ENCODE measurements around the gene CFAP57.

The CFAP57 gene

DNA sequence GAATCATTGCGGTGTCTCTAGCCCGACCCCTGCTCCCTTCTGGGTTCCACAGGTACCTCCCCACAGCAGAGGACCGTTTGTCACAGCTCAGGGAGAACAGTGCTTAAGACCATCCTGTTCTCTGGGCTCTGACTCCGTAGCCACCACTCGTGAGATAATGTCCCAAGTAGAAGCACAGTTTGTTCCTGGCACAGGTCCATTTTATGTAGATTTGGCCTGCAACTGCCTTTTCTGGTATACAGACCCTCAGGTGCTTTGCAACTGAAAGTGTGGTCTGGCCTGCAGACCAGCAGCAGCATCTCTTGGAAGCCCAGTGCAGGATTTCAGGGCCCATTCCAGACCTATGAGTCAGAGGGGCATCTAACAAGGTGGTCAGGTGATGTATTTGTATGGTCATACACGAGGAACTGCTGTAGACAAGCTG lies 69.3 kb downstream of the CFAP57 start:
- Histone ChIP-seq H3K4me3 (ENCODE audit: low read depth in 1 of 2, low read length in 2 of 2) (no peak overlapping the region), H3K4me1 (ENCODE audit: control insufficient read depth in 1 of 2, insufficient read depth in 2 of 2, low read length in 2 of 2) (peaks cover 0 to 5% of the 10 kb centered on the region in 2 donors), H3K27ac (ENCODE audit: low read length) (no peak overlapping the region), H3K9me3 (ENCODE audit: control insufficient read depth in 1 of 2, low read length in 2 of 2) (no peaks in the 10 kb centered on the region), H3K27me3 (ENCODE audit: low read depth, low read length) (no peaks in the 10 kb centered on the region), H3K36me3 (ENCODE audit: control insufficient read depth in 1 of 2, insufficient read depth in 2 of 2, low read length in 2 of 2) (no peaks in the 10 kb centered on the region)

DNA sequence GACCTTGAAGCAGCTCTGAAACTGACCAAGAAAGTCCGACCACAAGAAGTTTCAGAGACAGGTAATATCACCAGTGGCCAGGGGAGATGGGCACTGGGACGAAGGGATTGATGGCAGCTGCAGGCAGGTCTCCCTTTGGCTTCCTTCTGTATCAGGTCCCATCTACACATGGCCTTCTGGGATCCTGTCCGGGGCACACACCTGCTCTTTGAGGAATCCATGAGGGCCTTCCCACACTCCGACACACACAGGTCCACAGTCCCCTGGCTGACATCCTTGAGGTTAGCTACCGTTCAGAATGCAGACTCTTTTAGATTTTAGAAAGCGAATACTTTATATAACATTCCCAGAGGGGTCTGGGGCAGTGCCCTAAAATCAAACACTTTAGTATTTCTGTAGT lies 71.2 kb downstream of the CFAP57 start:
- Histone ChIP-seq H3K27ac (ENCODE audit: low read length) (no peak overlapping the region), H3K36me3 (ENCODE audit: control insufficient read depth in 1 of 2, insufficient read depth in 2 of 2, low read length in 2 of 2) (no peaks in the 10 kb centered on the region), H3K4me1 (ENCODE audit: control insufficient read depth in 1 of 2, insufficient read depth in 2 of 2, low read length in 2 of 2) (peaks cover 0 to under 1% of the 10 kb centered on the region in 2 donors), H3K4me3 (ENCODE audit: low read depth in 1 of 2, low read length in 2 of 2) (no peak overlapping the region), H3K9me3 (ENCODE audit: control insufficient read depth in 1 of 2, low read length in 2 of 2) (no peaks in the 10 kb centered on the region), H3K27me3 (ENCODE audit: low read depth, low read length) (no peaks in the 10 kb centered on the region)

DNA sequence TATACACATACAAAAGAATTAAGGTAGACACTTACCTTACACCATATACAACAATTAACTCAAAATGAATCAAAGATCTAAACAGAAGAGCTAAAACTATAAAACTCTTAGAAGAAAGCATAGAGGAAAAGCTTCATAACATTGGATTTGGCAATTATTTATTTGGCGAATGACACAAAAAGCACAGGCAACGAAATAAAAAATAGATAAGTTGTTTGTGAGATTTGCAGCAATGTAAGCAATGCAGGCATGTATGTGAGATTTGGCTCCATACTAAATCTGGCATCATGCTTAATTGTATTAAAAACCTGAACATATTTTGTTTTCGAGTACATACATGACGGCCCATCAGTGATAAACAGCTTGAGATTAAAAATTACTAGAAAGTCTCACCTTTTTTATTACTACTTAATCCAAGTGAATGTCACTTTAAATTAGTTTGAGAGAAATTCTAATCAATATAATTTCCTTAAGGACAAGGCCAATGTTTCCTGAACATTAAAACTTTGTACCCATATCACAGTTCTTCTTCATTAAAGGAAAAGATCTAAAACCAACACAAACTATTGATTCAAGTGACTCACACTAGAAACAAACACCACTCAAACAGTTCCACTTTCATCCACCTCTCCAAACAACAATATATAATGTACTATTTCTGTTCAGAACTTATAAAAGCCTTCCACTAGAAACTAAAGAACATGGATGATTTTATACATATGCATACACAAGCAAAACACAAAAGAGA lies 74.5 kb downstream of the CFAP57 start:
- Histone ChIP-seq H3K4me1 (ENCODE audit: control insufficient read depth in 1 of 2, insufficient read depth in 2 of 2, low read length in 2 of 2) (no peaks in the 10 kb centered on the region), H3K9me3 (ENCODE audit: control insufficient read depth in 1 of 2, low read length in 2 of 2) (no peaks in the 10 kb centered on the region), H3K36me3 (ENCODE audit: control insufficient read depth in 1 of 2, insufficient read depth in 2 of 2, low read length in 2 of 2) (no peaks in the 10 kb centered on the region), H3K27me3 (ENCODE audit: low read depth, low read length) (no peaks in the 10 kb centered on the region), H3K27ac (ENCODE audit: low read length) (no peak overlapping the region), H3K4me3 (ENCODE audit: low read depth in 1 of 2, low read length in 2 of 2) (no peak overlapping the region)

DNA sequence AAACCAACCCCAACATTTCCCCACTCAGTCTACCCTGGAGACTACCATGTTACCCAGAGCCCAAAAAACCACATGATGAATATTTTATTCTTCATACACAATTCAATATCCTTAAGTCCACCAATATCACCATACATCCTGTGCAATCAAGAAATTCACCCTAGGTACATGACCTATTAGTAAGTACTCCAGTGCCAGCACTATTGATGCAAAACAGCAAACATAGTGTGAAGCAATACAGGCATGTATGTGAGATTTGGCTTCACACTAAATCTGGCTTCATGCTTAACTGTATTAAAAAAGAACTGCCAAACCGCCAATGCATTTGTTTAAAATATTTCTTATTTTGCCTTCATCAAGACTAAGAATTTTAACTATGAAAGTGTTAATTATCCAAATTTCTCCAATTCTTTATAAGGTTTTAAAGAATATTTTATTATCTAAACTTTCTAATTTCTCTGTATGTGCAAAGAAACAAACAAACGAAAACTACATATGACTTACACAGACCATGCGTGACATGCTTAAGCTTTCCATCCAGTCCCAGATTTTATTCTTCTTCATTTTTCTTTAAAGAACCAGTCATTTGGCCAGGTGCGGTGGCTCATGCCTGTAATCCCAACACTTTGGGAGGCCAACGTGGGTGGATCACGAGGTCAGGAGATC lies 75.3 kb downstream of the CFAP57 start:
- Histone ChIP-seq H3K27ac (ENCODE audit: low read length) (no peak overlapping the region), H3K4me1 (ENCODE audit: control insufficient read depth in 1 of 2, insufficient read depth in 2 of 2, low read length in 2 of 2) (no peaks in the 10 kb centered on the region), H3K36me3 (ENCODE audit: control insufficient read depth in 1 of 2, insufficient read depth in 2 of 2, low read length in 2 of 2) (no peaks in the 10 kb centered on the region), H3K9me3 (ENCODE audit: control insufficient read depth in 1 of 2, low read length in 2 of 2) (no peaks in the 10 kb centered on the region), H3K27me3 (ENCODE audit: low read depth, low read length) (no peaks in the 10 kb centered on the region), H3K4me3 (ENCODE audit: low read depth in 1 of 2, low read length in 2 of 2) (no peak overlapping the region)

DNA sequence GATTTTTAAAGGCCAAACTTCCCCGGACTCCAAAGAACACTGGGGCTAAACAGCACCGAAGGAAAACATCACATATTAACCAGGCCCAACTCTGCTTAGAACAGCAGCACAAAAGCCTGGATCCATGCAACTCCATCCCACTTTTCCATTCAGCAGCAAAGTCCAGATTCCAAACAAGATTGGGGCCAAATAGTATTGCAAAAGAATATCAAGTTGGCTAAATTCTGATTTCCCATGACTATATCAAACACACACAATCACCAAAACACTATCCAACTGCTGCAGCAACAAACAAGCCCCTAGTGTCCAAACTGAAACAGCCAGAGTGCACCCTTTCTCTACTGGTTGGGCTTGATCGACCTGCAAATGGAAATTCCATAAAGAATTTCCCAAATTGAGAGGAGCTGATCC lies 78.2 kb downstream of the CFAP57 start:
- H3K36me3 ChIP-seq (ENCODE audit: control insufficient read depth in 1 of 2, insufficient read depth in 2 of 2, low read length in 2 of 2): no peaks in the 10 kb centered on the region
- H3K4me1 ChIP-seq (ENCODE audit: control insufficient read depth in 1 of 2, insufficient read depth in 2 of 2, low read length in 2 of 2): no peaks in the 10 kb centered on the region
- no peak overlapping the region for H3K4me3 ChIP-seq (ENCODE audit: low read depth in 1 of 2, low read length in 2 of 2)
- no peaks in the 10 kb centered on the region for H3K27me3 ChIP-seq (ENCODE audit: low read depth, low read length)
- no peak overlapping the region for H3K27ac ChIP-seq (ENCODE audit: low read length)
- H3K9me3 ChIP-seq (ENCODE audit: control insufficient read depth in 1 of 2, low read length in 2 of 2): no peaks in the 10 kb centered on the region

DNA sequence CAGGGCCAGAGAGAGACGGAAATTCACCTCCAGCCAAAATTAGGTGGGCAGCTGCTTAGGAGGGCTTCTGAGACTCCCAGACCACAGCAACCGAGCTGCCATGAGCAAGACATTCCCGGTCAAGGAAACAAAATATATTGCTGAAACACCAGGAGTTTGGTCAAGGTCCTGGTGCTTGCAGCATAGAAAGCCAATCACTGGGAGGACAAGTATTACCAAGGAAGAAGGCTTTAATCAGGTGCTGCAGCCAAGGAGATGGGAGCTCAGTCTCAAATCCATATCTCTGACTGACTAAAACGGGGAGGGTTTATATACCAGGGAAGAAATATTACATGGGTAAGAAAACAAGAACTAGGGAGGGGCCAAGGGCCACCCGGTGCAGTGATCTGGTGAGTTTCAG lies 78.9 kb downstream of the CFAP57 start:
- Histone ChIP-seq H3K4me1 (ENCODE audit: control insufficient read depth in 1 of 2, insufficient read depth in 2 of 2, low read length in 2 of 2) (no peaks in the 10 kb centered on the region), H3K4me3 (ENCODE audit: low read depth in 1 of 2, low read length in 2 of 2) (no peak overlapping the region), H3K9me3 (ENCODE audit: control insufficient read depth in 1 of 2, low read length in 2 of 2) (no peaks in the 10 kb centered on the region), H3K27ac (ENCODE audit: low read length) (no peak overlapping the region), H3K36me3 (ENCODE audit: control insufficient read depth in 1 of 2, insufficient read depth in 2 of 2, low read length in 2 of 2) (no peaks in the 10 kb centered on the region), H3K27me3 (ENCODE audit: low read depth, low read length) (no peaks in the 10 kb centered on the region)

DNA sequence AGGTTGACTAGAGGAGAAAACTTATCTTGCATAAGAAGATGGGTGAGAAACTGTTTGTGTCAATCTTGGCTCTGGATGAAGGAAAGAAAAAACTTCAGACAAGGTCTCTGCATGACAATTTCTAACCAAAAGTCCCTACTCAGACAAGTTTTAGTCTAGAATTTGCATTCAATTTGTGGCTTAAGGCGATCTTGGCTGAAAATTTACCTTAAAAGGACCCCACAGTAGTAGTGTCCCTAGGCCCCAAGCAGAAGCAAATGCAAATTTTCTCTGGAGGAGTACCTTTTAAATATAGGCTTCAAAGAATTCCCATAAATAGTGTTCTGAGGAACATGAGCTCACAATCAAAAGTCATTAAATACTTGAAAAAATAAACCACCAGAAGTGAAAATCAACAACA lies 80.1 kb downstream of the CFAP57 start:
- Histone ChIP-seq H3K4me3 (ENCODE audit: low read depth in 1 of 2, low read length in 2 of 2) (no peak overlapping the region), H3K27me3 (ENCODE audit: low read depth, low read length) (no peaks in the 10 kb centered on the region), H3K36me3 (ENCODE audit: control insufficient read depth in 1 of 2, insufficient read depth in 2 of 2, low read length in 2 of 2) (no peaks in the 10 kb centered on the region), H3K27ac (ENCODE audit: low read length) (no peak overlapping the region), H3K9me3 (ENCODE audit: control insufficient read depth in 1 of 2, low read length in 2 of 2) (no peaks in the 10 kb centered on the region), H3K4me1 (ENCODE audit: control insufficient read depth in 1 of 2, insufficient read depth in 2 of 2, low read length in 2 of 2) (no peaks in the 10 kb centered on the region)

DNA sequence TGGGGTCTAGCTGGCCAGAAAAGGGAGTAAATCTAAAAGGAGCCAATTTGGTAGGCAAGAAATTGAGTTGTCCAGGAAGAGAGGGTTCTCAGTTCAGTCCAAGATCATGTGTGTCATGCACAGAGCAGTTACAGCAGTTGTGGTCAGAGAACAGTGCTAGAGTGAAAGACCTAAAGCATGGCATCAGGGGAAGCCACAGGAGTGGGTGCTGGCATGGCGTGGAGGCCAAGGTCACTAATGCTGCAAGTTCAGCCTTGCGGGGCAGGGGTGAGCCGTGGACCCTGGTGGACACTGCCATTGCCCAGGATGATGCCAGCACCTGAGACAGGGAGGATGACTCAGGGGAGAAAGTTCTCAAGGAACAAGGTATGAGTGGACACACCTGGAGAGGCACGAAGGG lies 81.0 kb downstream of the CFAP57 start:
- Histone ChIP-seq H3K27ac (ENCODE audit: low read length) (no peak overlapping the region), H3K9me3 (ENCODE audit: control insufficient read depth in 1 of 2, low read length in 2 of 2) (no peaks in the 10 kb centered on the region), H3K4me1 (ENCODE audit: control insufficient read depth in 1 of 2, insufficient read depth in 2 of 2, low read length in 2 of 2) (no peaks in the 10 kb centered on the region), H3K4me3 (ENCODE audit: low read depth in 1 of 2, low read length in 2 of 2) (no peak overlapping the region), H3K27me3 (ENCODE audit: low read depth, low read length) (no peaks in the 10 kb centered on the region), H3K36me3 (ENCODE audit: control insufficient read depth in 1 of 2, insufficient read depth in 2 of 2, low read length in 2 of 2) (no peaks in the 10 kb centered on the region)

DNA sequence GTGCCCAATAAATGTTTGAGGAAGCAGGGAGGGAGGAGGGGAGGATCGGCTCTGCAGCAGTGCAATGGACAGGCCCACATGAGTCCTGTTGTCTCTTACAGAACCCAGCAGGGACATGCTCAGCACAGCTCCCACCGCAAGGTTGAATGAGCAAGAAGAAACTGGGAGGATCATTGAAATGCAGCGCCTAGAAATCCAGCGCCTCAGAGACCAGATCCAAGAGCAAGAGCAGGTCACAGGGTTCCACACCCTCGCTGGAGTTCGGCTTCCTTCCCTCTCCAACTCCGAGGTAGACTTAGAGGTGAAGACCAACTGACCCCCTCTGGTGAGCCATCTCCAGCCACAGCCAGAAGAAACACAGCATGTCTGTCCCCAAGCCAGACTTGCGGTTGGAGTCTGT lies 81.7 kb downstream of the CFAP57 start:
- no peaks in the 10 kb centered on the region for H3K4me1 ChIP-seq (ENCODE audit: control insufficient read depth in 1 of 2, insufficient read depth in 2 of 2, low read length in 2 of 2)
- H3K9me3 ChIP-seq (ENCODE audit: control insufficient read depth in 1 of 2, low read length in 2 of 2): no peaks in the 10 kb centered on the region
- no peak overlapping the region for H3K27ac ChIP-seq (ENCODE audit: low read length)
- H3K4me3 ChIP-seq (ENCODE audit: low read depth in 1 of 2, low read length in 2 of 2): no peak overlapping the region
- no peaks in the 10 kb centered on the region for H3K36me3 ChIP-seq (ENCODE audit: control insufficient read depth in 1 of 2, insufficient read depth in 2 of 2, low read length in 2 of 2)
- no peaks in the 10 kb centered on the region for H3K27me3 ChIP-seq (ENCODE audit: low read depth, low read length)

DNA sequence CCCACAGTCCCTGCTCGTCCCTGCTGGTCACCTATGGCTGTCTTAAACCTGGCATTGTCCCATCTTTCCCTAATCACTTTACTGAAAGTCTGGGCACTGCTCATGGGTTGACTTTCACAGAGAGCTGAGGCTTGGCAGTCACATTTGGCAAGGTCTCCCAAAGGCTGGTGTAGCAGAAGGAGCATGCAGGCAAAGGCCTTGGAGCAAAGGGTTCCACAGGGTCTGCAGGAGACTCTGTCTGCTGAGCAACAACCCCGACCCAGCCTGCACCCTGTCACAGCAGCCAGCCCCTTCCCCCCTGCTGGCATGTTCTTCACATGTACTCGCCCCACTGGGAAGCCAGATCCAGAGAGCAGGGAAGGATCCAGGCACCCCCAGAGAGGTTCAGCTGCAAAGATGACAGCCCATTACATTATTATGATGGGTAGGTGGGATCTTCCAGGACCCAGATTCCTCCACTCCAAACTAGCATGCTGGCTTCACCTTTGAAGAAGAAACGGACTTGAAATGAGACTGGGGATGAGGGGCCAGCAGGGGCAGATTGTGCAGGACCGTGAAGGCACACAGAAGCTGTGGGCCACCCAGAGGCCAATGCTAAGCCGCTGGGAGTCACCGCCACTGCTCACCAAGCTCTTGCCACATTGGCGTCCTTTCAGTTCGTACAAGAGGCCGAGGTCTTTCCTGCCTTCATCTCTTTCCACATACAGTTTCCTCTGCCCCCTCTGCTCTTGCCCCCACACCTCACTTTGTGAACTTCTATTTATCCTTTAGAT lies 83.5 kb downstream of the CFAP57 start:
- Histone ChIP-seq H3K4me1 (ENCODE audit: control insufficient read depth in 1 of 2, insufficient read depth in 2 of 2, low read length in 2 of 2) (no peaks in the 10 kb centered on the region), H3K4me3 (ENCODE audit: low read depth in 1 of 2, low read length in 2 of 2) (no peak overlapping the region), H3K27me3 (ENCODE audit: low read depth, low read length) (no peaks in the 10 kb centered on the region), H3K27ac (ENCODE audit: low read length) (peak overlapping the region; percentile 61), H3K9me3 (ENCODE audit: control insufficient read depth in 1 of 2, low read length in 2 of 2) (no peaks in the 10 kb centered on the region), H3K36me3 (ENCODE audit: control insufficient read depth in 1 of 2, insufficient read depth in 2 of 2, low read length in 2 of 2) (no peaks in the 10 kb centered on the region)

DNA sequence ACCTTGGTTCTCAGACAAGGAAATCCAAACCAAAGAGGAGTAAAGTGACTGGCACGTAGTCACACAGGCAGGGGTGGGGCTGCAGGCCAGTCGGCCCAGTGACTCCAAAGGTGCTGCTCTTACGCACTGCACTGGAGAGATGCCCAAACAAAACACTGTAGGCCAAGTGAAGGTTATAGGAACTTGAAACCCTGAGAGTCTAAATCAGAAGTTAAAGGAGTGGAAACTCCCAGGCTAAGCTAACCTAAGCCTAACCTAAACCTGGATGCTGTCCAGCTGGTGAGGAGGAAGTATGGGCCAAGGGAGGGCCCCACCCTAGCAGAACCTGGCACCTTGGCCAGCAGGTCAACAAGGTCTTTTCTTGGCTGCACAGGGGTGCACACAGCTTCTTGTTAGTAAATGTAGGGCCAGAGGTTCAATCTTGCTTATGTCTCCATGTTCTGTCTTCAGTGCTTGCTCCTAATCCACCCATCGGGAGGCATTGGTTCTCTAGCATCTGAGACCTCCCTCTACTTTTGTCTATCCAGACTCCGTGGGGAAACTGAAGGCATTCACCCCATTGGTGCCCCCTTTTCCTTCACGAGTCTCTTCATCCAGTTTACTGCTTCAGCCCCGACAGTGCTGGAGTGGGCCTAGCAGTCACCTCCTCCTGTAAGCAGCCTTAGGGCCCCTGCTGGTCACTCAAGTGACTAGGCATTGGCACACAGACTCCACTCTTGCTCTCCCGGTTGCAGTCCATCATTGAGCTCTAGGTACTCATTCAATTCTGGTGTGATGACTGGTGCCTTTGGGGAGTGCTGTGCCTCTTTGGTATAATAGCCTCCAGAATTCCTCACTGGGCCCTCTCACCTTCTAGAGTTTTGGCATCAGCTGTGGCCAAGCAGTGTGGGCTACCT lies 84.8 kb downstream of the CFAP57 start:
- Histone ChIP-seq H3K27me3 (ENCODE audit: low read depth, low read length) (no peaks in the 10 kb centered on the region), H3K4me1 (ENCODE audit: control insufficient read depth in 1 of 2, insufficient read depth in 2 of 2, low read length in 2 of 2) (no peaks in the 10 kb centered on the region), H3K4me3 (ENCODE audit: low read depth in 1 of 2, low read length in 2 of 2) (no peak overlapping the region), H3K36me3 (ENCODE audit: control insufficient read depth in 1 of 2, insufficient read depth in 2 of 2, low read length in 2 of 2) (no peaks in the 10 kb centered on the region), H3K27ac (ENCODE audit: low read length) (peak overlapping the region; percentile 61), H3K9me3 (ENCODE audit: control insufficient read depth in 1 of 2, low read length in 2 of 2) (no peaks in the 10 kb centered on the region)
